ENCODE data around the gene STXBP5. TPM values are rescaled to one million over a fixed set of nuclear protein-coding genes. Genes with fewer than 3 reads are reported as not detected.

The STXBP5 gene
- total and polyA plus RNA-seq, 9 of the 15 experiments (the other 6 are each of a cell fraction or from before 2014, with no cell fraction given) = 23.3 to 172 (median 71.5) TPM

DNA sequence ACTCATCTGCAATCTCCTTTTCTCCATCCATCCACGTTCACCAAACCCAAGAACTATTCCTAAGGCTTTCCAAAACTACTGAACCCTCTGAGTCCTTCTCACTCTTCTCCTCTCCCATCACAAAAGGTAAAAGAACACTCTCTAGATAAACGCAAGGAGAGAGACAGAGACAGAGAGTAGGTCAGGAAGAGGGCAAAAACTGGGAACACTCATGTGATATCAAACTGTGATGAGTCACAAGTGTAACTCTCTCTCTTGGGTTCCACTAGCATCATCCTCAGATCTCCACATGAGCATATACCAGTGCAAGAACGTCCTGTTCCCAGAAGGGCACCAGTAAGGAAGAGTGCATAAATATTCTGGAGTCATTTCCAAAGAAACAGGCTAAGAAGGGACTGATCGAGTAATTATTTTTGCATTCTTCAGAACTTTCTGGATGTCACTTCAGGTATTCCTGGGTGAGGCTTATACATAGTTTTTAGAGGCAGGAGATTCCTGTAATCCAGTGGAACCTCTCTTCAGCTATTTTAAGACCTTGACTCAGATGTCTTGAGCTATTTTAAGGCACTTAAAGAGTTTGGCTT lies 47.3 kb upstream of the STXBP5 start (continued):
- no peak for TF ChIP-seq VEZF1 (CRISPR knock-in tag; IDR thresholded peaks at IDR 0.05)
- no peak for TF ChIP-seq NR0B1 (IDR thresholded peaks at IDR 0.05; ENCODE audit: partially characterized antibody)
- no peak for TF ChIP-seq PPARD (CRISPR knock-in tag; IDR thresholded peaks at IDR 0.05)
- TF ChIP-seq ETV1 (tag; conservative IDR thresholded peaks at IDR 0.05; ENCODE audit: low read depth) = 0 out of 2 replicates have a peak, but pooled peaks have one; percentile 32
- peak; percentile 32 for TF ChIP-seq POLR2B (IDR thresholded peaks at IDR 0.05; ENCODE audit: low read depth, partially characterized antibody)
- TF ChIP-seq ELF4 (CRISPR knock-in tag; IDR thresholded peaks at IDR 0.05) = peak; percentile 71; the same call in 1 of the 2 replicates
- TF ChIP-seq, protein P1, sequence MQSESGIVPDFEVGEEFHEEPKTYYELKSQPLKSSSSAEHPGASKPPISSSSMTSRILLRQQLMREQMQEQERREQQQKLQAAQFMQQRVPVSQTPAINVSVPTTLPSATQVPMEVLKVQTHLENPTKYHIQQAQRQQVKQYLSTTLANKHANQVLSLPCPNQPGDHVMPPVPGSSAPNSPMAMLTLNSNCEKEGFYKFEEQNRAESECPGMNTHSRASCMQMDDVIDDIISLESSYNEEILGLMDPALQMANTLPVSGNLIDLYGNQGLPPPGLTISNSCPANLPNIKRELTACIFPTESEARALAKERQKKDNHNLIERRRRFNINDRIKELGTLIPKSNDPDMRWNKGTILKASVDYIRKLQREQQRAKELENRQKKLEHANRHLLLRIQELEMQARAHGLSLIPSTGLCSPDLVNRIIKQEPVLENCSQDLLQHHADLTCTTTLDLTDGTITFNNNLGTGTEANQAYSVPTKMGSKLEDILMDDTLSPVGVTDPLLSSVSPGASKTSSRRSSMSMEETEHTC (IDR thresholded peaks at IDR 0.05) = 0 out of 2 replicates have a peak, but pooled peaks have one; percentile 65
- peak; percentile 85 for TF ChIP-seq MEF2A (IDR thresholded peaks at IDR 0.05; ENCODE audit: control insufficient read depth, low read depth, low read length)
- no peak for TF ChIP-seq ATF1 (CRISPR knock-in tag; IDR thresholded peaks at IDR 0.05)
- TF ChIP-seq ATF1 (tag; IDR thresholded peaks at IDR 0.05) = peak; percentile 23; the same call in 1 of the 2 replicates
- TF ChIP-seq MAFG (tag; conservative IDR thresholded peaks at IDR 0.05) = peak; percentile 24; the same call in 1 of the 2 replicates
- TF ChIP-seq CHAMP1 (IDR thresholded peaks at IDR 0.05) = no peak
- no peak for TF ChIP-seq EGR1 (conservative IDR thresholded peaks at IDR 0.05)
- no peak for TF ChIP-seq NFATC3 (IDR thresholded peaks at IDR 0.05)
- TF ChIP-seq ELF2 (CRISPR knock-in tag; IDR thresholded peaks at IDR 0.05) = 0 out of 2 replicates have a peak, but pooled peaks have one; percentile 8
- no peak for TF ChIP-seq ZBTB9 (CRISPR knock-in tag; IDR thresholded peaks at IDR 0.05)
- no peak for TF ChIP-seq U2AF1 (optimal IDR thresholded peaks at IDR 0.05; ENCODE audit: low read depth, low read length)
- TF ChIP-seq SLC30A9 (CRISPR knock-in tag; IDR thresholded peaks at IDR 0.05) = no peak
- TF ChIP-seq SMARCA4 (IDR thresholded peaks at IDR 0.05) = peak; percentile 63; the same call in 1 of the 2 replicates
- no peak for TF ChIP-seq ZNF121 (CRISPR knock-in tag; conservative IDR thresholded peaks at IDR 0.05)
- peak; percentile 55; the same call in 1 of the 2 replicates for TF ChIP-seq ZEB2 (IDR thresholded peaks at IDR 0.05)
- peak; percentile 44 to 58; a peak in 2 of 4 replicates for TF ChIP-seq KDM1A (IDR thresholded peaks at IDR 0.05)
- no peak for TF ChIP-seq ZNF282 (CRISPR knock-in tag; IDR thresholded peaks at IDR 0.05)

Measured in K562 (cell line).